K562 (cell line): ENCODE measurements around the gene RAD51AP1. TPM values are rescaled to one million over a fixed set of nuclear protein-coding genes. Genes with fewer than 3 reads are reported as not detected.

Experiments used
- ARID1B ChIP-seq: fragments of 450-650 bp; IDR thresholded peaks from 2 replicates; pipeline ENCODE4 v1.6.1; 2016; ENCODE audit warnings: antibody characterized with exemption, mild to moderate bottlenecking, inconsistent platforms
- CTBP1 ChIP-seq: fragments of 450-650 bp; IDR thresholded peaks from 2 replicates; pipeline ENCODE4 v1.6.1; 2016; ENCODE audit warnings: borderline replicate concordance
- DLX4 ChIP-seq: fragments of 250-450 bp; sonication (Bioruptor Pico); IDR thresholded peaks from 2 replicates; pipeline ENCODE4 v1.6.1; 2021; ENCODE audit warnings: mild to moderate bottlenecking
- E2F6 ChIP-seq, 2 experiments: IDR thresholded peaks; 2 replicates each; pipeline ENCODE4 v1.6.1; 2011; ENCODE audit warnings: borderline replicate concordance in 1 of 2, control low read depth in 1 of 2, low read depth in 1 of 2, low read length in 1 of 2, mild to moderate bottlenecking in 1 of 2, mixed read lengths in 1 of 2, moderate library complexity in 1 of 2; ENCODE audit not compliant: insufficient read depth in 1 of 2, insufficient read length in 1 of 2, poor library complexity in 1 of 2, severe bottlenecking in 1 of 2; ENCODE audit errors: extremely low read depth in 1 of 2
- ERF ChIP-seq: fragments of 450-650 bp; formaldehyde crosslinking; IDR thresholded peaks from 2 replicates; pipeline ENCODE4 v1.4.0; 2020; ENCODE audit warnings: mild to moderate bottlenecking, mixed read lengths
- MGA ChIP-seq: fragments of 450-650 bp; IDR thresholded peaks from 2 replicates; pipeline ENCODE4 v1.6.1; 2016; ENCODE audit warnings: mild to moderate bottlenecking, moderate library complexity
- RBBP5 ChIP-seq: fragments of 200-600 bp; sonication (generic); IDR thresholded peaks from 2 replicates; pipeline ENCODE4 v1.6.1; 2012; ENCODE audit warnings: borderline replicate concordance, mild to moderate bottlenecking, low read length, control low read depth, inconsistent platforms; ENCODE audit not compliant: insufficient read depth, poor library complexity, severe bottlenecking
- SOX6 ChIP-seq: fragments of 450-650 bp; IDR thresholded peaks from 2 replicates; pipeline ENCODE4 v1.6.1; 2014; ENCODE audit warnings: mild to moderate bottlenecking
- USF2 ChIP-seq: sonication (generic); formaldehyde crosslinking; IDR thresholded peaks from 2 replicates; pipeline ENCODE4 v1.5.0; 2020; ENCODE audit warnings: missing genetic modification reagents
- ZNF639 ChIP-seq, 2 experiments: fragments of 200-800 bp in 1 of 2; sonication (Bioruptor generic) in 1 of 2; sonication (generic) in 1 of 2; formaldehyde crosslinking in 1 of 2; IDR thresholded peaks in 1 of 2; conservative IDR thresholded peaks in 1 of 2; 2 replicates each; pipeline versions ENCODE4 v1.5.0 to v1.6.1; 2016 to 2020; ENCODE audit warnings: missing compliant biosample characterization in 1 of 2, missing genetic modification characterization in 1 of 2, missing genetic modification reagents in 1 of 2
- ZNF76 ChIP-seq: fragments of 250-450 bp; sonication (Bioruptor Pico); IDR thresholded peaks from 2 replicates; pipeline ENCODE4 v1.4.0; 2020; ENCODE audit warnings: mild to moderate bottlenecking, moderate library complexity, borderline replicate concordance
- polyA plus RNA-seq, 8 experiments: library from polyadenylated mRNA; depleted of rRNA in 4 of 8; stranded (reverse) in 5 of 8; unstranded in 3 of 8; fragments of >200 nt; fragmentation: Nextera tagmentation in 2 of 8; fragmentation: Illumina TruSeq in 1 of 8; extraction: Ambion mirVana in 2 of 8; extraction: Trizol in 1 of 8; gene quantifications; 2 replicates each; pipeline versions ENCODE4 v1.2.1 to v1.2.3, GENCODE V29; 2011 to 2014; ENCODE audit warnings: inconsistent platforms in 1 of 8, missing spikeins in 1 of 8
- total RNA-seq, 7 experiments: library from RNA; depleted of rRNA in 6 of 7; stranded (reverse); fragments of >200 nt in 6 of 7; fragmentation: Illumina TruSeq in 2 of 7; extraction: Trizol in 2 of 7; gene quantifications; 2 replicates each; pipeline versions ENCODE4 v1.2.1 to v1.2.3, GENCODE V29; 2011 to 2021; ENCODE audit warnings: low replicate concordance in 1 of 7

RAD51AP1 gene
- total and polyA plus RNA-seq, 9 of the 15 experiments (the other 6 are each of a cell fraction or from before 2014, with no cell fraction given): 43.8 to 111 (median 89.1) TPM

GRCh38 chr12:4572680-4573079, 34.0 kb downstream of the RAD51AP1 start (continued):
- TF ChIP-seq MGA (no peak), USF2 (CRISPR knock-in tag) (no peak), SOX6 (peak; percentile 85), E2F6 (IDR thresholded peaks at IDR 0.05; ENCODE audit: borderline replicate concordance in 1 of 2, extremely low read depth in 1 of 2, insufficient read depth in 1 of 2, insufficient read length in 1 of 2, low read depth in 1 of 2, low read length in 1 of 2, poor library complexity in 1 of 2, severe bottlenecking in 1 of 2) (no peak), ERF (no peak), ZNF639 (CRISPR knock-in tag; conservative IDR thresholded peaks at IDR 0.05 in 1 of 2, IDR thresholded peaks at IDR 0.05 in 1 of 2) (no peak), RBBP5 (no peak), ARID1B (peak; percentile 86), CTBP1 (0 out of 2 replicates have a peak, but pooled peaks have one; percentile 19), DLX4 (CRISPR knock-in tag) (no peak), ZNF76 (no peak)
